Activated CD4-positive, CD25-positive, alpha-beta regulatory T cell treated with anti-CD3 and anti-CD28 coated beads, Interleukin-2, amount 50 U/mL, for 24 hours (primary cell): ENCODE measurements around the gene CYBC1.
A peak's percentile ranks its signal among the peaks of the same experiment; 100 is the strongest.
"Not testable (repeated sequence)": the region's sequence is repeated elsewhere in the genome, so short reads cannot be mapped to it uniquely, and the experiment has no call there.

ENCODE experiments used
- ATAC-seq, 2 donors: fragments of 150-1000 bp; cut with Tn5 transposase; one replicate each; pipeline ENCODE4 v1.10.0; 2021; ENCODE audit warnings: mild to moderate bottlenecking in 1 of 2, moderate library complexity in 1 of 2

Gene CYBC1

GRCh38 chr17:82477934-82478333 is 27.4 kb upstream of the CYBC1 start:
- ATAC-seq: no peak

- no peak for ATAC-seq
These were observed 24.9 kb upstream of the CYBC1 start for GRCh38 chr17:82475458-82475857.

DNA sequence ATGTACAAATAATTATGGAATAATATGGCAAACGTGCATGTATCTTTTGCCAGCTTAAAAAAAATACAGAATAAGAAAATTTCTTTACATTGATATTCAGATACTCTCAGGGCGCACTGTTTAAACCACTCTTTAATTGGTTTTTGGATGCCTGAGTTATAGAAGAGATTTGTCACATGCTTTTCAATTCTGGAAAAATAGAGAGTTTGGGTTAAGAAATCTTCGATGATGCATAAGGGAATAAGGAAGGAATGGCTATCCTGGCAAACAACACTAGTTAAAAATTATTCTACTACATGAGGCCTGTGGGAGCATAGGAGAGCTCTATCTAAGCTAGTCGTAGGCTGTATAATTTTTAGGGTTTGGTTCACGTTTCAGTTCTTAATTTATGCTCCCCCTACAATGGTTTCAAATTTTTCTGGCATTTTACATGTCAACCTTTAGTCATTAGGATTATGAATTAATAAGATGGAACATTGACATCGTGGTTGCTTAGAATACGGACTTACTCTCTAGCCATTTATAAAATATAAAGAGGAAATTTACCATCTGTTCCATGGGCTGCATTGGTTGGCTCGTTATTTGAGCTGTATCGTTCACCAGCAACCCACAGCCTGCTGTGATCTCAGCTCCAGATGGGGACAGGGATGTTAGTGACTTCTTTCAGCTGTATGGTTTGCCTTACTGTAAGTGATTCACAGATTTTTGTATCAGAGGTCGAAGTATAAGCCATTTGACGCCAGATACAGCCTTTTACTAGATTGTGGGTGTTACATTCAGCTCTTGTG is 23.9 kb upstream of the CYBC1 start:
- no peak for ATAC-seq

- ATAC-seq: no peak
These were observed 19.5 kb upstream of the CYBC1 start for GRCh38 chr17:82470065-82470464.

GRCh38 chr17:82468692-82469091 is 18.1 kb upstream of the CYBC1 start:
- ATAC-seq: no peak

- peak; percentile 17 to 41 for ATAC-seq
These were observed 14.6 kb upstream of the CYBC1 start for GRCh38 chr17:82465023-82465603.

- ATAC-seq: no peak
These were observed 14.0 kb upstream of the CYBC1 start for GRCh38 chr17:82464567-82464929.

DNA sequence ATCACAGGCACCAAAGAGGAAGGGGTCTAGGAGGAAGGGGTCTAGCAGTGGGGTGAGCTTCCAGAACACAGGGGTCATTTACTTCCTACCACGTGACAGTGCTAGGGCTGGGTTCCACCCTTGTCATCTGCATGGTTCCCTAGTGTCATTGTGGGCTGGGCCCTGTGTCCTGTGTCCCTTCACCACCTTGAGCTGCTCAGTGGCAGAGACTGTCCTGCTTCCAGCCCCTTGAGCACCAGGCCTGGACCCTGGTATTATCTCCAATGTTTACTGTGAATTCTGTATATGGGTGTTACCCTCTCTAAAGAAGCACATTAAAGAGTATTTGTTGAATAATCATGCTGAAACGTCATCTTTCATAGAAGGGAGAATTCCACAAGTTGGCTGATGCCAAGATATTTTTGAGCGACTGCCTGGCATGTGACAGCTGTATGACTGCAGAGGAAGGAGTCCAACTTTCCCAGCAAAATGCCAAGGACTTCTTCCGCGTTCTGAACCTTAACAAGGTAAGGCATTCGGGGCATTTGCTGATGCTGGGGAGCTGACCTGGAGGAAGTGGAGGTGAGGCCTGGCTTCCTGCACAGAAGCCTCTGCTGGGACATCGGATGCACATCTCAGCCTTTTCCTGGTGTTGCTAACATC is 13.5 kb upstream of the CYBC1 start:
- no peak for ATAC-seq

GRCh38 chr17:82463391-82463790 is 12.8 kb upstream of the CYBC1 start:
- no peak for ATAC-seq

DNA sequence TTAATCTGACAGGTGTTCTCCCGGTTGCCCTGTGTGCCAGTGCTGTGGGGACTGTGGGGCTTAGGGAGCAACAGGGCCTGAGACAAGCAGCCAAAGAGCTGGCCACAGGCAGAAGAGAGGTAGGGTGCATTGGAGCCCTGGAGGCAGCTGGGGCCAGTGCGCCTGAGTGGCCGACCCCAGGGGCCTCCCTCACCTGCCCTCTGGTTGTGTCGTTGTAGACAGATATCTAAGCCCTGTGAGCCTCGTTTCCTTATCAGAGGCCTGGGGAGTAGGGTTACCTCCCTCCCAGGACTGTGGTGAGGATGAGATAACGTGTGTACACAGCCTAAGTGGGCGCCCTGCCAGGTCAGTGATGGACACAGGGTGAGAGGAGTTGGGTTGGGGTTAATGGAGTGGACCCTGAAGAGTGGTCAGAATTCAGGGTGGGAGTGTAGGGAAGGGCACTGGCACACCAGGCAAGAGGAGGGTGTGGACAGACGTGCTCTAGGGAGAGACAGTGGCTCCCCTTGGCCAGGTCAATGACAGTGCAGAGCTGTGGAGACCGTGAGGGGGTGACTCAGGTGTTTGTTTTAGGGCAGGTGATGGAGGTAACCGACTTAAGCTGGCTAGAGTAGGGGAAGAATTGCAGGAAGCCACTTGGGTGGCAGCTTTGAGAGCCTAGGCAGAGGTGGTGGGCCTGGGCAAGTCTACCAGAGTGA is 11.4 kb upstream of the CYBC1 start:
- ATAC-seq: no peak

DNA sequence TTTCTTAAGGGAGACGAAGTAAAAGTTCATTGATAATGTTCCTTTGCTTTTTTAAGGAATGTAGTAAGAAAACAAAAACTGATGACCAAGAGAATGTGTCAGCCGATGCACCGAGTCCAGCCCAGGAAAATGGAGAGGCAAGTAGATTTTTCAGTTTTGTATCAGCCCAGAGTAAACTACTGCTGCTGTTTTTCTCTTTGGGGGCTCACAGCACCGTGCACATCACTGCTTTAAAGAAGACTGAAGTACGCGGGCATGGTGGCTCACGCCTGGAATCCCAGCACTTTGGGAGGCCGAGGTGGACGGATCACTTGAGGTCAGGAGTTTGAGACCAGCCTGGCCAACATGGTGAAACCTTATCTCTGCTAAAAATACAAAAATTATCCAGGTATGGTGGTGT is 9.4 kb upstream of the CYBC1 start:
- ATAC-seq: not testable (repeated sequence)

DNA sequence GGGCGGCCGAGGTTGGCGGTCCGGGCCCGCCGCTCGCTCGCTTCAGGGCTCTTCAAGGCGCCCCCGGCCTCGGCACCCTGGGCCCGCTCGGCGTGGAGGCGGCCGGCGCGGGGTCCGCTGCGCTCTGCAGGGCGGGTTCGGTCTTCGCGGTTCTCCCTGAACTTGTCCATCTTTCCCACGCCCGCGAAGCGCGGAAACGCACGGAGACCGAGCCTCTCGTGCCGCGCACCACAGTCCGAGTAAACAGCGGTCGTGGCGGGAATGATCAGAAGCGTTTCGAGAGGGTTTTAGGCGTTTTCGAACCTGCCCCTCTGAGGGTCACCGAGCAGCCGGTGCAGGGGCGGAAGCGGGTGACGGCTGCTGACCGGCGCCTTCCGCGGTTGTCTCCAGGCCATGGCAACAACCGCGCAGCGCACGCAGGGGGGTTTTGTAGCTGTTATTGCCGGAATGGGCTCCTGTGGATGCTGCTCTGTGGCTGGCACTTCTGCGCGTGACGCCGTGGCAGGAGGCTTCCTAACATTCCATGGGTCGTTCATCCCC is 8.4 kb upstream of the CYBC1 start:
- no peak for ATAC-seq

- peak; percentile 99 for ATAC-seq
These were observed 7.8 kb upstream of the CYBC1 start, which contains the start of gene NARF for GRCh38 chr17:82458179-82458884. Gene NARF (plus strand): TSS chr17:82458741. CDS start chr17:82458804, 63 bp downstream.

- no peak for ATAC-seq
These were observed 7.3 kb upstream of the CYBC1 start for GRCh38 chr17:82457929-82458178.

DNA sequence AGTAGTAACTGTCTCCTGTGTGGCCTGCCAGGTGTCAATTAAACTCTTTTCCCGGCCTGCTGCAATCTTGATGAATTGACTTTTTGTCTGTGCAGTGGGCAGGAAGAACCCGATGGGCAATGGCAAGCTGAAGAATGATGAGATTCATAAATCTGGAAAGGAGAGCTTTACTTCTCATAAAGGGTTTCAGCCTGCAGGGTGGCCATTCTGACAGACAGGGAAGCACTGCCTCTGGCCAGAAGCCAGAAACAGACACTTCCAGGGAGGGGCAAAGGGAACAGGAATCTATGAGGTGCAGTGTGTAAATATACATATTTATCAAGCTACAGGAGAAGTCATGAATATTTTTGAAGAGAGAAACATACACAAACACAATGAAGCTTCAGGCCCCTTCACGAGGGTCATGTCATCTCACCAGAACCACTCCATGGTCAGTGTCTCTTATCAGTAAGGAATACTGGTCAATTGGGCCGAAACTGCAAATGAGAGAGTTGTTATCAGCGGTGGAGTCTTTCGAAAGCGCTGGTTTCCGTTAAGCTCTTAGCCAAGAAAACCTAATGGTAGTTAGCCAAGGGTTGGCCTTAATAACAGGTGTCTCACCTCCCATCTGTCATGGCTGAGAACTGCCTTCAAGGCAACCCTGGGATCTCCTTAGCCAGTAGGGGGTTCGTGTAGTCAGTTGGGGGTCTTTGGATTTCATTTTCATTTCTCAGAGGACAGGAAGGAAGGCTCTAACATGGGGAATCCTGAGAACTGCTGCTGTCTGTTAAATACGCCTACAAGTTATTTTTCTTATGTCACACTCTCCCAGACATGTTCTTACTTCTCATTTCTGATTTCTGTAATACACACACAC is 6.7 kb upstream of the CYBC1 start:
- no peak for ATAC-seq

DNA sequence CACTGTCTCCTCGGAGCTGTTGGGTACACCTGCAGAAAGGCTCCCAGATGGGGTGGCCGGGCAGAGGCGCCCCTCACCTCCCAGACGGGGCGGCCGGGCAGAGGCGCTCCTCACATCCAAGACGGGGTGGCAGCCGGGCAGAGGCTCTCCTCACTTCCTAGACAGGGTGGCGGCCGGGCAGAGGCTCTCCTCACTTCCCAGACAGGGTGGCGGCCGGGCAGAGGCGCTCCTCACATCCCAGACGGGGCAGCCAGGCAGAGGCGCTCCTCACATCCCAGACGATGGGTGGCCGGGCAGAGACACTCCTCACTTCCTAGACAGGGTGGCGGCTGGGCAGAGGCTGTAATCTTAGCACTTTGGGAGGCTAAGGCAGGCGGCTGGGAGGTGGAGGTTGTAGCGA is 3.2 kb upstream of the CYBC1 start:
- not testable (repeated sequence) for ATAC-seq

DNA sequence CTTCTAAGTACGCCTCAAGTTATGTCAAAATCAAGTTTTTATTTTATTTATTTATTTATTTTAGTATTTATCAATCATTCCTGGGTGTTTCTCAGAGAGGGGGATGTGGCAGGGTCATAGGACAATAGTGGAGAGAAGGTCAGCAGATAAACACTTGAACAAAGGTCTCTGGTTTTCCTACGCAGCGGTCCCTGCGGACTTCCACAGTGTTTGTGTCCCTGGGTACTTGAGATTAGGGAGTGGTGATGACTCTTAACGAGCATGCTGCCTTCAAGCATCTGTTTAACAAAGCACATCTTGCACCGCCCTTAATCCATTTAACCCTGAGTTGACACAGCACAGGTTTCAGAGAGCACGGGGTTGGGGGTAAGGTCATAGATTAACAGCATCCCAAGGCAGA is 2.6 kb upstream of the CYBC1 start:
- not testable (repeated sequence) for ATAC-seq

- ATAC-seq: no peak
These were observed 1.6 kb upstream of the CYBC1 start for GRCh38 chr17:82452162-82452561.

DNA sequence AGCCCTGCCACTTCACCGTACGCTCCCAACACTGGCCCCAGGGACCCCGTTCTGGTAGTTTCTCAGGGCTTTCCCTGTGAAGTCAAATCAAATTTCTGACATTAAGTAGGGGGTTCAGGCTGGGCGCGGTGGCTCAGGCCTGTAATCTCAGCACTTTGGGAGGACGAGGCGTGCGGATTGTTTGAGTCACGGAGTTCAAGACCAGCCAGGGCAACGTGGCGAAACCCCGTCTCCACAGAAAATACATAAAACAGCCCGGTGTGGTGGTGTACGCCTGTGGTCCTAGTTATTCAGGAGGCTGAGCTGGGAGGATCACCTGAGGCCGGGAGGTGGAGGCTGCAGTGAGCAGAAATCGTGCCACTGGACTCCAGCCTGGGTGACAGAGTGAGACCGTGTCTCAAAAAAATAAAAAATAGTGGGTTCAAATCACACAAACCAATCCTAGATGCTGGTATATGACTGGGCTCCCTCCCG is 632 bp downstream of the CYBC1 start:
- peak; percentile 28 to 33 for ATAC-seq

DNA sequence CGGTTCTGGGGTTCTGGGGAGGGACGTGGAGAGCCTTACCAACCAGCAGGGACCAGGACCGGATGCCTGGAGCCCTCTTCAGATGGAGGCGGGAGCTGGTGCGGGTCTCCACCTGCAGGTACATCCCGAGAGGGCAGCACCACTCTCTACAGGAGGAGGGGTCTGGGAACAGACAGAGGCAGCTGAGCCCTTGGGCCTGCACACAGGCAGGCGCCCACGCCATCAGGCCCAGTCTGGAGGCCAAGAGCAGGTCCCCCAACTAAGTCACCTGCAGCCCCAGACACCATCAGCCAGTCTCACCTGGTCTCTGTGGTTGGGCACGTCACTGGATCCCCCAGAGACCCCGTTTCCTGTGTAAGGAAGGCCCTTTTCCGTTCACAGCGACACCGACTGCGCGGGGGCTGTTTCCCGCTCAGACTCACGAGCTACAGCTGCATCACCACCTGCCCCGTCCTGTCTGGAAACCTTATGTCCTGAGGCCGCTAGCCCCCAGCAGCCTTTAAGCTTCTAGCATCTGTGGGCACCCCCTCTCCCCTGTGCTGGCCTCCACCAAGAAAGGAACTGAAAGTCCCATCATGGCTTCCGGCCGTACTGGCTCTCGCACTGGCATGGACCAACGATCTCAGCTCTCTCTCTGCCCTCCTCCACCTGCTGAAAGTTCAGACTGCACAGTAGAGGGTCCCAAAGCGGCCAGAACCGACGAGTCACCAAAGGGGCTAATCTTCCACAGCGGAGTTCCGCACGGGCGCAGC is 1.2 kb downstream of the CYBC1 start:
- peak; percentile 57 to 60 for ATAC-seq

DNA sequence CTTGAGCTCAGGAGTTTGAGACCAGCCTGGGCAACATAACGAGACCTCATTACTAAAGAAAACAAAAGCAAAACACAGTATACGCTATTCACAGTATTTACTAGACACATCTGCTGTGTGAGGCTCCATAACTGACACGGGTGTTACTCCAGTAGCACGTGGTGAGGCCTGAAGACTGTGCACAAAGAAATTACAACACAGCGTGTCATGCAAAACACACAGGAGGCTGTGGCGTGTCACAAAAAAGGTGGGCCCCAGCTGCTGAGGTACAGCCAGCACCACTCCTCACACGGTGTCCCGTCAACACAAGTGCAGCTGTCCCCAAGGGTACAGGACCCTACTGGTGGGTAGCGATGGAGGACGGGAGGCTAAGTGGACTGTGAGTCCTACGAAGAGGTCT is 2.7 kb downstream of the CYBC1 start:
- no peak for ATAC-seq
